GM18520 (cell line): ENCODE results near the gene PALLD.
"Not testable (repeated sequence)": the region's sequence is repeated elsewhere in the genome, so short reads cannot be mapped to it uniquely, and the experiment has no call there.

Source experiments
- ATAC-seq: cut with Tn5 transposase; IDR thresholded peaks from one replicate; pipeline ENCODE4 v1.9.1; 2021; ENCODE audit not compliant: unreplicated experiment

The PALLD gene

GRCh38 chr4:168787801-168788595 lies 291.1 kb downstream of the PALLD start:
- ATAC-seq = no peak

GRCh38 chr4:168790898-168791297 lies 294.0 kb downstream of the PALLD start:
- no peak for ATAC-seq

- ATAC-seq = no peak
These were observed 294.5 kb downstream of the PALLD start for GRCh38 chr4:168791376-168791775.

- no peak for ATAC-seq
These were observed 296.7 kb downstream of the PALLD start for GRCh38 chr4:168793542-168793941.

- no peak for ATAC-seq
These were observed 297.3 kb downstream of the PALLD start for GRCh38 chr4:168794092-168794707.

- no peak for ATAC-seq
These were observed 298.0 kb downstream of the PALLD start for GRCh38 chr4:168794881-168795280.

- no peak for ATAC-seq
These were observed 298.5 kb downstream of the PALLD start for GRCh38 chr4:168795346-168795745.

- ATAC-seq = no peak
These were observed 299.7 kb downstream of the PALLD start for GRCh38 chr4:168796362-168797106.

GRCh38 chr4:168797194-168797593 lies 300.3 kb downstream of the PALLD start:
- ATAC-seq = no peak

GRCh38 chr4:168797738-168798375 lies 301.0 kb downstream of the PALLD start:
- ATAC-seq = no peak

GRCh38 chr4:168800926-168801325 lies 304.1 kb downstream of the PALLD start:
- no peak for ATAC-seq

GRCh38 chr4:168802222-168802621 lies 305.4 kb downstream of the PALLD start:
- ATAC-seq = no peak

GRCh38 chr4:168803052-168803451 lies 306.2 kb downstream of the PALLD start:
- ATAC-seq = not testable (repeated sequence)

GRCh38 chr4:168803732-168804131 lies 306.9 kb downstream of the PALLD start:
- ATAC-seq = no peak

- ATAC-seq = no peak
These were observed 307.3 kb downstream of the PALLD start for GRCh38 chr4:168804146-168804545.

- ATAC-seq = no peak
These were observed 308.5 kb downstream of the PALLD start for GRCh38 chr4:168805341-168805740.

- not testable (repeated sequence) for ATAC-seq
These were observed 309.4 kb downstream of the PALLD start for GRCh38 chr4:168806247-168806646.

GRCh38 chr4:168811207-168811606 lies 314.4 kb downstream of the PALLD start:
- no peak for ATAC-seq

- ATAC-seq = no peak
These were observed 315.2 kb downstream of the PALLD start for GRCh38 chr4:168811786-168812651.

GRCh38 chr4:168812806-168813205 lies 316.0 kb downstream of the PALLD start:
- ATAC-seq = no peak
